K562 (cell line): ENCODE data around the gene RSRP1. TPM values are rescaled to one million over a fixed set of nuclear protein-coding genes. Genes with fewer than 3 reads are reported as not detected.

Source experiments
- BRF1 ChIP-seq: IDR thresholded peaks from 3 replicates; pipeline ENCODE4 v1.6.1; 2011; ENCODE audit warnings: borderline replicate concordance, mild to moderate bottlenecking; ENCODE audit not compliant: insufficient read length; ENCODE audit errors: extremely low read depth
- ILF3 ChIP-seq: fragments of 450-650 bp; IDR thresholded peaks from 2 replicates; pipeline ENCODE4 v1.6.1; 2018; ENCODE audit warnings: antibody characterized with exemption, mild to moderate bottlenecking, moderate library complexity, borderline replicate concordance
- RFX7 ChIP-seq: fragments of 250-450 bp; sonication (Bioruptor Pico); IDR thresholded peaks from 2 replicates; pipeline ENCODE4 v1.5.1; 2021; ENCODE audit warnings: mild to moderate bottlenecking
- SOX6 ChIP-seq: fragments of 450-650 bp; IDR thresholded peaks from 2 replicates; pipeline ENCODE4 v1.6.1; 2014; ENCODE audit warnings: mild to moderate bottlenecking
- TAF9B ChIP-seq: fragments of 450-650 bp; IDR thresholded peaks from 2 replicates; pipeline ENCODE4 v1.6.1; 2018; ENCODE audit warnings: mild to moderate bottlenecking; ENCODE audit not compliant: partially characterized antibody
- U2AF1 ChIP-seq: fragments of 200-400 bp; formaldehyde crosslinking; optimal IDR thresholded peaks from 2 replicates; pipeline ENCODE3; 2017; ENCODE audit warnings: mild to moderate bottlenecking, low read depth, low read length, moderate library complexity
- ZNF143 ChIP-seq: sonication (generic); formaldehyde crosslinking; IDR thresholded peaks from 2 replicates; pipeline ENCODE4 v1.9.0; 2022; ENCODE audit warnings: mild to moderate bottlenecking, missing genetic modification reagents
- ZNF408 ChIP-seq: fragments of 250-450 bp; sonication (Bioruptor Pico); IDR thresholded peaks from 2 replicates; pipeline ENCODE4 v1.4.0; 2020; ENCODE audit warnings: low read depth, mild to moderate bottlenecking, moderate library complexity
- polyA plus RNA-seq, 8 experiments: library from polyadenylated mRNA; depleted of rRNA in 4 of 8; stranded (reverse) in 5 of 8; unstranded in 3 of 8; fragments of >200 nt; fragmentation: Nextera tagmentation in 2 of 8; fragmentation: Illumina TruSeq in 1 of 8; extraction: Ambion mirVana in 2 of 8; extraction: Trizol in 1 of 8; gene quantifications; 2 replicates each; pipeline versions ENCODE4 v1.2.1 to v1.2.3, GENCODE V29; 2011 to 2014; ENCODE audit warnings: inconsistent platforms in 1 of 8, missing spikeins in 1 of 8
- total RNA-seq, 7 experiments: library from RNA; depleted of rRNA in 6 of 7; stranded (reverse); fragments of >200 nt in 6 of 7; fragmentation: Illumina TruSeq in 2 of 7; extraction: Trizol in 2 of 7; gene quantifications; 2 replicates each; pipeline versions ENCODE4 v1.2.1 to v1.2.3, GENCODE V29; 2011 to 2021; ENCODE audit warnings: low replicate concordance in 1 of 7
- TF ChIP-seq, protein P1 (sequence below): fragments of 250-450 bp; sonication (Bioruptor Pico); IDR thresholded peaks from 2 replicates; pipeline ENCODE4 v1.4.0; 2020; ENCODE audit warnings: mild to moderate bottlenecking, moderate library complexity, borderline replicate concordance
- TF ChIP-seq, protein P2 (sequence below), 2 experiments: fragments of 450-650 bp in 1 of 2; sonication (generic) in 1 of 2; formaldehyde crosslinking; conservative IDR thresholded peaks; 2 replicates each; pipeline versions ENCODE4 v1.4.0 to v1.8.1; 2020 to 2022; ENCODE audit warnings: mild to moderate bottlenecking in 1 of 2, missing genetic modification reagents in 1 of 2
- TF ChIP-seq, protein P3 (sequence below): sonication (generic); formaldehyde crosslinking; IDR thresholded peaks from 2 replicates; pipeline ENCODE4 v1.8.0; 2022; ENCODE audit warnings: mild to moderate bottlenecking, low read depth, missing genetic modification reagents
- TF ChIP-seq, protein P4 (sequence below): fragments of 450-650 bp; IDR thresholded peaks from 2 replicates; pipeline ENCODE4 v1.6.1; 2016; ENCODE audit warnings: mild to moderate bottlenecking, moderate library complexity

The RSRP1 gene
- total and polyA plus RNA-seq, 9 of the 15 experiments (the other 6 are each of a cell fraction or from before 2014, with no cell fraction given), result 27.2 to 283 (median 146) TPM

DNA sequence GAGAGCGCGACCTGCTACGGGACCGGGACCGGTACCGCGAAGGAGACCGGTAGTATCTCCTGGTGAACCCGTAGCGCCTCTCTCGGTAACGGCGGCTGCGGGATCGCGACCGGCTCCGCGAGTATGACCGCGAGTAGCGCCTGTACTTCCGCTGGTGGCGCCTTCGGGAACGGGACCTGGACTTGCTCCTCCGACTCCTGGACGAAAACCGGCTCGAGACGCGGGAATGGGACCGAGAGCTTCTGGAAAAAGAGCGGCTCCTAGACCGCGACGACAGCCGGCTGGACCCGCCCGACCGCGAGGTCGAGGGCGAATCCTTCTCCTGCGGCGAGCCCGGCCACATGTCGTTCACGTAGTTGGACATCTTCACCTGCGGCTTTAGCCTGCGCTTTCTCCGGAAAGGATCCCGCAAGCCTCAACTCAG lies 642 bp downstream of the RSRP1 start (continued):
- no peak for TF ChIP-seq TAF9B
- TF ChIP-seq, protein P1, sequence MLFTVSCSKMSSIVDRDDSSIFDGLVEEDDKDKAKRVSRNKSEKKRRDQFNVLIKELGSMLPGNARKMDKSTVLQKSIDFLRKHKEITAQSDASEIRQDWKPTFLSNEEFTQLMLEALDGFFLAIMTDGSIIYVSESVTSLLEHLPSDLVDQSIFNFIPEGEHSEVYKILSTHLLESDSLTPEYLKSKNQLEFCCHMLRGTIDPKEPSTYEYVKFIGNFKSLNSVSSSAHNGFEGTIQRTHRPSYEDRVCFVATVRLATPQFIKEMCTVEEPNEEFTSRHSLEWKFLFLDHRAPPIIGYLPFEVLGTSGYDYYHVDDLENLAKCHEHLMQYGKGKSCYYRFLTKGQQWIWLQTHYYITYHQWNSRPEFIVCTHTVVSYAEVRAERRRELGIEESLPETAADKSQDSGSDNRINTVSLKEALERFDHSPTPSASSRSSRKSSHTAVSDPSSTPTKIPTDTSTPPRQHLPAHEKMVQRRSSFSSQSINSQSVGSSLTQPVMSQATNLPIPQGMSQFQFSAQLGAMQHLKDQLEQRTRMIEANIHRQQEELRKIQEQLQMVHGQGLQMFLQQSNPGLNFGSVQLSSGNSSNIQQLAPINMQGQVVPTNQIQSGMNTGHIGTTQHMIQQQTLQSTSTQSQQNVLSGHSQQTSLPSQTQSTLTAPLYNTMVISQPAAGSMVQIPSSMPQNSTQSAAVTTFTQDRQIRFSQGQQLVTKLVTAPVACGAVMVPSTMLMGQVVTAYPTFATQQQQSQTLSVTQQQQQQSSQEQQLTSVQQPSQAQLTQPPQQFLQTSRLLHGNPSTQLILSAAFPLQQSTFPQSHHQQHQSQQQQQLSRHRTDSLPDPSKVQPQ (CRISPR knock-in tag), result no peak
- TF ChIP-seq ILF3, result no peak
- TF ChIP-seq ZNF408 (CRISPR knock-in tag), result no peak
- TF ChIP-seq, protein P2, sequence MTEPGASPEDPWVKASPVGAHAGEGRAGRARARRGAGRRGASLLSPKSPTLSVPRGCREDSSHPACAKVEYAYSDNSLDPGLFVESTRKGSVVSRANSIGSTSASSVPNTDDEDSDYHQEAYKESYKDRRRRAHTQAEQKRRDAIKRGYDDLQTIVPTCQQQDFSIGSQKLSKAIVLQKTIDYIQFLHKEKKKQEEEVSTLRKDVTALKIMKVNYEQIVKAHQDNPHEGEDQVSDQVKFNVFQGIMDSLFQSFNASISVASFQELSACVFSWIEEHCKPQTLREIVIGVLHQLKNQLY (CRISPR knock-in tag; conservative IDR thresholded peaks at IDR 0.05), result no peak
- TF ChIP-seq BRF1, result no peak
- TF ChIP-seq RFX7 (CRISPR knock-in tag), result no peak
- TF ChIP-seq, protein P3, sequence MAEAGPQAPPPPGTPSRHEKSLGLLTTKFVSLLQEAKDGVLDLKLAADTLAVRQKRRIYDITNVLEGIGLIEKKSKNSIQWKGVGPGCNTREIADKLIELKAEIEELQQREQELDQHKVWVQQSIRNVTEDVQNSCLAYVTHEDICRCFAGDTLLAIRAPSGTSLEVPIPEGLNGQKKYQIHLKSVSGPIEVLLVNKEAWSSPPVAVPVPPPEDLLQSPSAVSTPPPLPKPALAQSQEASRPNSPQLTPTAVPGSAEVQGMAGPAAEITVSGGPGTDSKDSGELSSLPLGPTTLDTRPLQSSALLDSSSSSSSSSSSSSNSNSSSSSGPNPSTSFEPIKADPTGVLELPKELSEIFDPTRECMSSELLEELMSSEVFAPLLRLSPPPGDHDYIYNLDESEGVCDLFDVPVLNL (CRISPR knock-in tag), result no peak
- no peak; the same call in none of the 2 replicates for TF ChIP-seq ZNF143 (CRISPR knock-in tag)
- TF ChIP-seq, protein P4, sequence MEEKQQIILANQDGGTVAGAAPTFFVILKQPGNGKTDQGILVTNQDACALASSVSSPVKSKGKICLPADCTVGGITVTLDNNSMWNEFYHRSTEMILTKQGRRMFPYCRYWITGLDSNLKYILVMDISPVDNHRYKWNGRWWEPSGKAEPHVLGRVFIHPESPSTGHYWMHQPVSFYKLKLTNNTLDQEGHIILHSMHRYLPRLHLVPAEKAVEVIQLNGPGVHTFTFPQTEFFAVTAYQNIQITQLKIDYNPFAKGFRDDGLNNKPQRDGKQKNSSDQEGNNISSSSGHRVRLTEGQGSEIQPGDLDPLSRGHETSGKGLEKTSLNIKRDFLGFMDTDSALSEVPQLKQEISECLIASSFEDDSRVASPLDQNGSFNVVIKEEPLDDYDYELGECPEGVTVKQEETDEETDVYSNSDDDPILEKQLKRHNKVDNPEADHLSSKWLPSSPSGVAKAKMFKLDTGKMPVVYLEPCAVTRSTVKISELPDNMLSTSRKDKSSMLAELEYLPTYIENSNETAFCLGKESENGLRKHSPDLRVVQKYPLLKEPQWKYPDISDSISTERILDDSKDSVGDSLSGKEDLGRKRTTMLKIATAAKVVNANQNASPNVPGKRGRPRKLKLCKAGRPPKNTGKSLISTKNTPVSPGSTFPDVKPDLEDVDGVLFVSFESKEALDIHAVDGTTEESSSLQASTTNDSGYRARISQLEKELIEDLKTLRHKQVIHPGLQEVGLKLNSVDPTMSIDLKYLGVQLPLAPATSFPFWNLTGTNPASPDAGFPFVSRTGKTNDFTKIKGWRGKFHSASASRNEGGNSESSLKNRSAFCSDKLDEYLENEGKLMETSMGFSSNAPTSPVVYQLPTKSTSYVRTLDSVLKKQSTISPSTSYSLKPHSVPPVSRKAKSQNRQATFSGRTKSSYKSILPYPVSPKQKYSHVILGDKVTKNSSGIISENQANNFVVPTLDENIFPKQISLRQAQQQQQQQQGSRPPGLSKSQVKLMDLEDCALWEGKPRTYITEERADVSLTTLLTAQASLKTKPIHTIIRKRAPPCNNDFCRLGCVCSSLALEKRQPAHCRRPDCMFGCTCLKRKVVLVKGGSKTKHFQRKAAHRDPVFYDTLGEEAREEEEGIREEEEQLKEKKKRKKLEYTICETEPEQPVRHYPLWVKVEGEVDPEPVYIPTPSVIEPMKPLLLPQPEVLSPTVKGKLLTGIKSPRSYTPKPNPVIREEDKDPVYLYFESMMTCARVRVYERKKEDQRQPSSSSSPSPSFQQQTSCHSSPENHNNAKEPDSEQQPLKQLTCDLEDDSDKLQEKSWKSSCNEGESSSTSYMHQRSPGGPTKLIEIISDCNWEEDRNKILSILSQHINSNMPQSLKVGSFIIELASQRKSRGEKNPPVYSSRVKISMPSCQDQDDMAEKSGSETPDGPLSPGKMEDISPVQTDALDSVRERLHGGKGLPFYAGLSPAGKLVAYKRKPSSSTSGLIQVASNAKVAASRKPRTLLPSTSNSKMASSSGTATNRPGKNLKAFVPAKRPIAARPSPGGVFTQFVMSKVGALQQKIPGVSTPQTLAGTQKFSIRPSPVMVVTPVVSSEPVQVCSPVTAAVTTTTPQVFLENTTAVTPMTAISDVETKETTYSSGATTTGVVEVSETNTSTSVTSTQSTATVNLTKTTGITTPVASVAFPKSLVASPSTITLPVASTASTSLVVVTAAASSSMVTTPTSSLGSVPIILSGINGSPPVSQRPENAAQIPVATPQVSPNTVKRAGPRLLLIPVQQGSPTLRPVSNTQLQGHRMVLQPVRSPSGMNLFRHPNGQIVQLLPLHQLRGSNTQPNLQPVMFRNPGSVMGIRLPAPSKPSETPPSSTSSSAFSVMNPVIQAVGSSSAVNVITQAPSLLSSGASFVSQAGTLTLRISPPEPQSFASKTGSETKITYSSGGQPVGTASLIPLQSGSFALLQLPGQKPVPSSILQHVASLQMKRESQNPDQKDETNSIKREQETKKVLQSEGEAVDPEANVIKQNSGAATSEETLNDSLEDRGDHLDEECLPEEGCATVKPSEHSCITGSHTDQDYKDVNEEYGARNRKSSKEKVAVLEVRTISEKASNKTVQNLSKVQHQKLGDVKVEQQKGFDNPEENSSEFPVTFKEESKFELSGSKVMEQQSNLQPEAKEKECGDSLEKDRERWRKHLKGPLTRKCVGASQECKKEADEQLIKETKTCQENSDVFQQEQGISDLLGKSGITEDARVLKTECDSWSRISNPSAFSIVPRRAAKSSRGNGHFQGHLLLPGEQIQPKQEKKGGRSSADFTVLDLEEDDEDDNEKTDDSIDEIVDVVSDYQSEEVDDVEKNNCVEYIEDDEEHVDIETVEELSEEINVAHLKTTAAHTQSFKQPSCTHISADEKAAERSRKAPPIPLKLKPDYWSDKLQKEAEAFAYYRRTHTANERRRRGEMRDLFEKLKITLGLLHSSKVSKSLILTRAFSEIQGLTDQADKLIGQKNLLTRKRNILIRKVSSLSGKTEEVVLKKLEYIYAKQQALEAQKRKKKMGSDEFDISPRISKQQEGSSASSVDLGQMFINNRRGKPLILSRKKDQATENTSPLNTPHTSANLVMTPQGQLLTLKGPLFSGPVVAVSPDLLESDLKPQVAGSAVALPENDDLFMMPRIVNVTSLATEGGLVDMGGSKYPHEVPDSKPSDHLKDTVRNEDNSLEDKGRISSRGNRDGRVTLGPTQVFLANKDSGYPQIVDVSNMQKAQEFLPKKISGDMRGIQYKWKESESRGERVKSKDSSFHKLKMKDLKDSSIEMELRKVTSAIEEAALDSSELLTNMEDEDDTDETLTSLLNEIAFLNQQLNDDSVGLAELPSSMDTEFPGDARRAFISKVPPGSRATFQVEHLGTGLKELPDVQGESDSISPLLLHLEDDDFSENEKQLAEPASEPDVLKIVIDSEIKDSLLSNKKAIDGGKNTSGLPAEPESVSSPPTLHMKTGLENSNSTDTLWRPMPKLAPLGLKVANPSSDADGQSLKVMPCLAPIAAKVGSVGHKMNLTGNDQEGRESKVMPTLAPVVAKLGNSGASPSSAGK, result 0 out of 2 replicates have a peak, but pooled peaks have one; percentile 17
- no peak for TF ChIP-seq SOX6
- peak; percentile 45 for TF ChIP-seq U2AF1
